GM20431 (cell line): ENCODE measurements around the gene GRK1.

Experiments
- in situ Hi-C: fragments of 300-500 bp; cut with MseI, MboI; formaldehyde crosslinking; loops from one replicate; pipeline ENCODE4 v1.15.0; 2020; ENCODE audit warnings: low sequenced_read_pairs; ENCODE audit not compliant: unreplicated experiment

Gene GRK1

GRCh38 chr13:113767366-113767765 is 100.3 kb downstream of the GRK1 start:
- in situ Hi-C loops = no loop called here

- in situ Hi-C loops = no loop called here
Measured at GRCh38 chr13:113768018-113768905, 101.2 kb downstream of the GRK1 start.

- in situ Hi-C loops = no loop called here
Measured at GRCh38 chr13:113769106-113769505, 102.1 kb downstream of the GRK1 start.

GRCh38 chr13:113769881-113770280 is 102.9 kb downstream of the GRK1 start:
- in situ Hi-C loops = no loop called here

GRCh38 chr13:113770441-113770840 is 103.4 kb downstream of the GRK1 start:
- in situ Hi-C loops = no loop called here

- in situ Hi-C loops = no loop called here
Measured at GRCh38 chr13:113770937-113771336, 103.9 kb downstream of the GRK1 start.

- in situ Hi-C loops = no loop called here
Measured at GRCh38 chr13:113771709-113772331, 104.8 kb downstream of the GRK1 start.

GRCh38 chr13:113774177-113775107 is 107.4 kb downstream of the GRK1 start:
- in situ Hi-C loops = no loop called here

GRCh38 chr13:113775451-113776145 is 108.6 kb downstream of the GRK1 start:
- in situ Hi-C loops = no loop called here

GRCh38 chr13:113776231-113777125 is 109.5 kb downstream of the GRK1 start:
- in situ Hi-C loops = no loop called here

- in situ Hi-C loops = no loop called here
Measured at GRCh38 chr13:113777311-113778260, 110.6 kb downstream of the GRK1 start.

GRCh38 chr13:113781571-113781970 is 114.6 kb downstream of the GRK1 start:
- in situ Hi-C loops = no loop called here

- in situ Hi-C loops = no loop called here
Measured at GRCh38 chr13:113782472-113782871, 115.5 kb downstream of the GRK1 start.

GRCh38 chr13:113783200-113783881 is 116.3 kb downstream of the GRK1 start:
- in situ Hi-C loops = no loop called here

GRCh38 chr13:113783966-113784644 is 117.1 kb downstream of the GRK1 start:
- in situ Hi-C loops = no loop called here

GRCh38 chr13:113784645-113785024 is 117.6 kb downstream of the GRK1 start:
- in situ Hi-C loops = no loop called here
